GM12878 (cell line): ENCODE data around the gene SELE.

Source experiments
- EP300 ChIP-seq, 2 experiments: fragments of 150-350 bp in 1 of 2; IDR thresholded peaks; 2 replicates each; pipeline ENCODE4 v1.6.1; 2011 to 2012; ENCODE audit warnings: low read depth in 2 of 2, low read length in 2 of 2, borderline replicate concordance in 1 of 2, improper control_type of control experiment in 1 of 2, inconsistent platforms in 1 of 2; ENCODE audit not compliant: control insufficient read depth in 1 of 2
- JUNB ChIP-seq: IDR thresholded peaks from 2 replicates; pipeline ENCODE4 v1.6.1; 2016; ENCODE audit warnings: antibody characterized with exemption, mild to moderate bottlenecking
- MEF2B ChIP-seq: fragments of 450-650 bp; IDR thresholded peaks from 2 replicates; pipeline ENCODE4 v1.6.1; 2018; ENCODE audit warnings: mild to moderate bottlenecking, moderate library complexity; ENCODE audit not compliant: partially characterized antibody, poor library complexity, severe bottlenecking
- POU2F2 ChIP-seq: IDR thresholded peaks from 3 replicates; pipeline ENCODE4 v1.6.1; 2011; ENCODE audit warnings: low read depth, mild to moderate bottlenecking, low read length, borderline replicate concordance
- SREBF2 ChIP-seq: IDR thresholded peaks from 2 replicates; pipeline ENCODE4 v1.6.1; 2012; ENCODE audit warnings: mild to moderate bottlenecking, low read length
- TAF1 ChIP-seq: IDR thresholded peaks from 2 replicates; pipeline ENCODE4 v1.6.1; 2011; ENCODE audit warnings: mild to moderate bottlenecking, low read depth, low read length, borderline replicate concordance
- TF ChIP-seq, protein P1 (sequence below): fragments of 450-650 bp; formaldehyde crosslinking; IDR thresholded peaks from 2 replicates; pipeline ENCODE4 v1.5.0; 2022; ENCODE audit warnings: mild to moderate bottlenecking, missing genetic modification characterization

DNA sequence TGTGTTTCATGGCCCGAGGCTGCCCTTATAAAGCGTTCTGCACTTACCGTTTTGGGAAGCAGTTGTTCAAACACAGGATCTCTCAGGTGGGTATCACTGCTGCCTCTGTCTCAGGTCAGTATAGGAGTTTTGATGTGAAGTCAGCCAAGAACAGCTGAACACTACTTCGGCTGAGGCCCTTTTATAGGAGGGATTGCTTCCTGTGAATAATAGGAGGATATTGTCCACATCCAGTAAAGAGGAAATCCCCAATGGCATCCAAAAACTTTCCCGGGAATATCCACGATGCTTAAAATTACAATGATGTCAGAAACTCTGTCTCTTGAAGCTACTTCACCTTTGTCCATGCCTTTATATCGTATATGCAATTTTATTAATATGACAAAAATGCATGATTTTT lies at the start of gene SELE:
- TF ChIP-seq MEF2B, result no peak
- TF ChIP-seq POU2F2, result no peak
- TF ChIP-seq EP300 (IDR thresholded peaks at IDR 0.05; ENCODE audit: borderline replicate concordance in 1 of 2, control insufficient read depth in 1 of 2, low read depth in 2 of 2, low read length in 2 of 2), result no peak
- no peak for TF ChIP-seq TAF1
- no peak for TF ChIP-seq JUNB
- TF ChIP-seq, protein P1, sequence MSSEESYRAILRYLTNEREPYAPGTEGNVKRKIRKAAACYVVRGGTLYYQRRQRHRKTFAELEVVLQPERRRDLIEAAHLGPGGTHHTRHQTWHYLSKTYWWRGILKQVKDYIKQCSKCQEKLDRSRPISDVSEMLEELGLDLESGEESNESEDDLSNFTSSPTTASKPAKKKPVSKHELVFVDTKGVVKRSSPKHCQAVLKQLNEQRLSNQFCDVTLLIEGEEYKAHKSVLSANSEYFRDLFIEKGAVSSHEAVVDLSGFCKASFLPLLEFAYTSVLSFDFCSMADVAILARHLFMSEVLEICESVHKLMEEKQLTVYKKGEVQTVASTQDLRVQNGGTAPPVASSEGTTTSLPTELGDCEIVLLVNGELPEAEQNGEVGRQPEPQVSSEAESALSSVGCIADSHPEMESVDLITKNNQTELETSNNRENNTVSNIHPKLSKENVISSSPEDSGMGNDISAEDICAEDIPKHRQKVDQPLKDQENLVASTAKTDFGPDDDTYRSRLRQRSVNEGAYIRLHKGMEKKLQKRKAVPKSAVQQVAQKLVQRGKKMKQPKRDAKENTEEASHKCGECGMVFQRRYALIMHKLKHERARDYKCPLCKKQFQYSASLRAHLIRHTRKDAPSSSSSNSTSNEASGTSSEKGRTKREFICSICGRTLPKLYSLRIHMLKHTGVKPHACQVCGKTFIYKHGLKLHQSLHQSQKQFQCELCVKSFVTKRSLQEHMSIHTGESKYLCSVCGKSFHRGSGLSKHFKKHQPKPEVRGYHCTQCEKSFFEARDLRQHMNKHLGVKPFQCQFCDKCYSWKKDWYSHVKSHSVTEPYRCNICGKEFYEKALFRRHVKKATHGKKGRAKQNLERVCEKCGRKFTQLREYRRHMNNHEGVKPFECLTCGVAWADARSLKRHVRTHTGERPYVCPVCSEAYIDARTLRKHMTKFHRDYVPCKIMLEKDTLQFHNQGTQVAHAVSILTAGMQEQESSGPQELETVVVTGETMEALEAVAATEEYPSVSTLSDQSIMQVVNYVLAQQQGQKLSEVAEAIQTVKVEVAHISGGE (CRISPR knock-in tag), result no peak
- TF ChIP-seq SREBF2, result no peak
